ENCODE results near the gene PPP1CA. TPM values are rescaled to one million over a fixed set of nuclear protein-coding genes. Genes with fewer than 3 reads are reported as not detected.

PPP1CA gene
- total and polyA plus RNA-seq, 4 donors: 87.2 to 178 (median 157) TPM

GRCh38 chr11:67440229-67441097 is 38.8 kb upstream of the PPP1CA start:
- ATAC-seq (ENCODE audit: insufficient read depth, low FRiP score) (no peak), DNase-seq (no peak)
- H3K27ac ChIP-seq (ENCODE audit: low read depth in 1 of 2, low read length in 1 of 2): peak overlapping the region; percentile 17 to 27
- no peak overlapping the region for H3K4me3 ChIP-seq
- no peaks in the 10 kb centered on the region for H3K9me3 ChIP-seq (ENCODE audit: control insufficient read depth in 4 of 4, insufficient read depth in 3 of 4, low read length in 3 of 4)
- peaks cover 0 to 48% (median 3%) of the 10 kb centered on the region in 4 donors for H3K36me3 ChIP-seq (ENCODE audit: control insufficient read depth in 4 of 4, insufficient read depth in 4 of 4, low read length in 4 of 4)
- TF ChIP-seq CTCF (IDR thresholded peaks at IDR 0.05; ENCODE audit: control extremely low read depth, extremely low read depth): no peak
- H3K4me1 ChIP-seq (ENCODE audit: control insufficient read depth in 5 of 5, insufficient read depth in 5 of 5, low read length in 5 of 5): peaks cover 0 to 7% (median 3%) of the 10 kb centered on the region in 5 donors
- 68 to 70% methylated on average over 15 to 17 of the region's 17 CpGs for WGBS, 2 donors
- no peak overlapping the region for H3K9ac ChIP-seq (ENCODE audit: insufficient read depth in 1 of 2, low read length in 2 of 2)
- no peaks in the 10 kb centered on the region for H3K27me3 ChIP-seq (ENCODE audit: control insufficient read depth in 3 of 3, insufficient read depth in 3 of 3, low read length in 2 of 3)

GRCh38 chr11:67439321-67440228 is 37.9 kb upstream of the PPP1CA start:
- peak overlapping the region; percentile 15 to 17 for H3K27ac ChIP-seq (ENCODE audit: low read depth in 1 of 2, low read length in 1 of 2)
- H3K4me1 ChIP-seq (ENCODE audit: control insufficient read depth in 5 of 5, insufficient read depth in 5 of 5, low read length in 5 of 5): peaks cover 0 to 7% (median 3%) of the 10 kb centered on the region in 5 donors
- H3K9ac ChIP-seq (ENCODE audit: insufficient read depth in 1 of 2, low read length in 2 of 2): no peak overlapping the region
- H3K27me3 ChIP-seq (ENCODE audit: control insufficient read depth in 3 of 3, insufficient read depth in 3 of 3, low read length in 2 of 3): no peaks in the 10 kb centered on the region
- no peak for ATAC-seq (ENCODE audit: insufficient read depth, low FRiP score)
- peaks cover 0 to 57% (median 5%) of the 10 kb centered on the region in 4 donors for H3K36me3 ChIP-seq (ENCODE audit: control insufficient read depth in 4 of 4, insufficient read depth in 4 of 4, low read length in 4 of 4)
- H3K9me3 ChIP-seq (ENCODE audit: control insufficient read depth in 4 of 4, insufficient read depth in 3 of 4, low read length in 3 of 4): no peaks in the 10 kb centered on the region
- DNase-seq: no peak
- WGBS, 2 donors: 61 to 66% methylated on average over 31 of the region's 31 CpGs
- no peak for TF ChIP-seq CTCF (IDR thresholded peaks at IDR 0.05; ENCODE audit: control extremely low read depth, extremely low read depth)
- no peak overlapping the region for H3K4me3 ChIP-seq

GRCh38 chr11:67438158-67438902 is 36.7 kb upstream of the PPP1CA start:
- Histone ChIP-seq H3K9ac (ENCODE audit: insufficient read depth in 1 of 2, low read length in 2 of 2) (no peak overlapping the region), H3K9me3 (ENCODE audit: control insufficient read depth in 4 of 4, insufficient read depth in 3 of 4, low read length in 3 of 4) (no peaks in the 10 kb centered on the region), H3K4me3 (no peak overlapping the region), H3K27me3 (ENCODE audit: control insufficient read depth in 3 of 3, insufficient read depth in 3 of 3, low read length in 2 of 3) (no peaks in the 10 kb centered on the region), H3K36me3 (ENCODE audit: control insufficient read depth in 4 of 4, insufficient read depth in 4 of 4, low read length in 4 of 4) (peaks cover 0 to 69% (median 9%) of the 10 kb centered on the region in 4 donors), H3K27ac (ENCODE audit: low read depth in 1 of 2, low read length in 1 of 2) (no peak overlapping the region), H3K4me1 (ENCODE audit: control insufficient read depth in 5 of 5, insufficient read depth in 5 of 5, low read length in 5 of 5) (peaks cover 0 to 7% (median 3%) of the 10 kb centered on the region in 5 donors)
- DNase-seq: no peak
- TF ChIP-seq CTCF (IDR thresholded peaks at IDR 0.05; ENCODE audit: control extremely low read depth, extremely low read depth): no peak
- no peak for ATAC-seq (ENCODE audit: insufficient read depth, low FRiP score)
- whole genome bisulfite sequencing, 2 donors: 84 to 86% methylated on average over 34 to 41 of the region's 41 CpGs

Measured in lung (tissue), 12 donors.